ENCODE measurements around the gene PHLDB3.
A peak's percentile ranks its signal among the peaks of the same experiment; 100 is the strongest.

PHLDB3 gene

GRCh38 chr19:43504426-43505185 is at the start of gene PHLDB3:
Gene PHLDB3 (minus strand): TSS chr19:43504746. CDS start chr19:43504118, 628 bp downstream.
- no peak for DNase-seq (ENCODE audit: extremely low read depth, insufficient read length)
- no peaks in the 10 kb centered on the region; the same call in none of the 2 replicates for H3K36me3 ChIP-seq (ENCODE audit: control insufficient read depth, insufficient read depth, low read length)
- no peak for TF ChIP-seq CTCF (IDR thresholded peaks at IDR 0.05; ENCODE audit: insufficient read depth, low read length, poor library complexity, severe bottlenecking)
- H3K27me3 ChIP-seq (replicated peaks; ENCODE audit: control insufficient read depth, insufficient read depth, low read length) = no peaks in the 10 kb centered on the region
- H3K4me3 ChIP-seq (replicated peaks; ENCODE audit: low read depth, low read length) = peak within 1 kb of the TSS; percentile 86

- Histone ChIP-seq H3K27me3 (replicated peaks; ENCODE audit: control insufficient read depth, insufficient read depth, low read length) (no peaks in the 10 kb centered on the region), H3K4me3 (replicated peaks; ENCODE audit: low read depth, low read length) (no peak overlapping the region), H3K36me3 (ENCODE audit: control insufficient read depth, insufficient read depth, low read length) (peaks cover 31% of the 10 kb centered on the region)
- no peak for TF ChIP-seq CTCF (IDR thresholded peaks at IDR 0.05; ENCODE audit: insufficient read depth, low read length, poor library complexity, severe bottlenecking)
- no peak for DNase-seq (ENCODE audit: extremely low read depth, insufficient read length)
Observed at GRCh38 chr19:43553656-43554055, 49.1 kb upstream of the PHLDB3 start.

GRCh38 chr19:43552616-43553015 is 48.1 kb upstream of the PHLDB3 start:
- Histone ChIP-seq H3K4me3 (replicated peaks; ENCODE audit: low read depth, low read length) (no peak overlapping the region), H3K36me3 (ENCODE audit: control insufficient read depth, insufficient read depth, low read length) (peaks cover 31% of the 10 kb centered on the region), H3K27me3 (replicated peaks; ENCODE audit: control insufficient read depth, insufficient read depth, low read length) (no peaks in the 10 kb centered on the region)
- no peak for DNase-seq (ENCODE audit: extremely low read depth, insufficient read length)
- no peak for TF ChIP-seq CTCF (IDR thresholded peaks at IDR 0.05; ENCODE audit: insufficient read depth, low read length, poor library complexity, severe bottlenecking)

- DNase-seq (ENCODE audit: extremely low read depth, insufficient read length) = no peak
- Histone ChIP-seq H3K4me3 (replicated peaks; ENCODE audit: low read depth, low read length) (no peak overlapping the region), H3K36me3 (ENCODE audit: control insufficient read depth, insufficient read depth, low read length) (peaks cover 31% of the 10 kb centered on the region), H3K27me3 (replicated peaks; ENCODE audit: control insufficient read depth, insufficient read depth, low read length) (no peaks in the 10 kb centered on the region)
- no peak for TF ChIP-seq CTCF (IDR thresholded peaks at IDR 0.05; ENCODE audit: insufficient read depth, low read length, poor library complexity, severe bottlenecking)
Observed at GRCh38 chr19:43552198-43552450, 47.6 kb upstream of the PHLDB3 start.

GRCh38 chr19:43551399-43552197 is 47.1 kb upstream of the PHLDB3 start:
- Histone ChIP-seq H3K4me3 (replicated peaks; ENCODE audit: low read depth, low read length) (no peak overlapping the region), H3K27me3 (replicated peaks; ENCODE audit: control insufficient read depth, insufficient read depth, low read length) (no peaks in the 10 kb centered on the region)
- no peak for DNase-seq (ENCODE audit: extremely low read depth, insufficient read length)

More at GRCh38 chr19:43551399-43552197, 47.1 kb upstream of the PHLDB3 start:
- peaks cover 31% of the 10 kb centered on the region for H3K36me3 ChIP-seq (ENCODE audit: control insufficient read depth, insufficient read depth, low read length)
- no peak for TF ChIP-seq CTCF (IDR thresholded peaks at IDR 0.05; ENCODE audit: insufficient read depth, low read length, poor library complexity, severe bottlenecking)
